GM13976 (cell line): ENCODE results near the gene SLC12A2.

Experiments used
- DNase-seq: peaks from one replicate; pipeline ENCODE4 v3.0.0; 2012; ENCODE audit warnings: low spot score
- CTCF ChIP-seq: IDR thresholded peaks from 2 replicates; pipeline ENCODE4 v1.5.1; 2012; ENCODE audit warnings: borderline replicate concordance, mild to moderate bottlenecking; ENCODE audit not compliant: insufficient read depth; ENCODE audit errors: extremely low read depth, missing control alignments, control extremely low read depth
- in situ Hi-C: fragments of 300-500 bp; cut with MboI; formaldehyde crosslinking; loops from one replicate; pipeline ENCODE4 v1.12.0; 2022; ENCODE audit warnings: low sequenced_read_pairs, mixed read lengths, inconsistent platforms; ENCODE audit not compliant: unreplicated experiment

The SLC12A2 gene

GRCh38 chr5:128121651-128122050, 38.1 kb downstream of the SLC12A2 start:
- no peak for TF ChIP-seq CTCF

GRCh38 chr5:128123936-128124335, 40.4 kb downstream of the SLC12A2 start:
- TF ChIP-seq CTCF = no peak
- in situ Hi-C loops = no loop called here
- DNase-seq = no peak

More at GRCh38 chr5:128121651-128122050, 38.1 kb downstream of the SLC12A2 start:
- no peak for DNase-seq
- in situ Hi-C loops = no loop called here

- in situ Hi-C loops = no loop called here
- DNase-seq = no peak
- TF ChIP-seq CTCF = no peak
Measured at GRCh38 chr5:128126241-128126640, 42.7 kb downstream of the SLC12A2 start.

- no peak for DNase-seq
- in situ Hi-C loops = no loop called here
- TF ChIP-seq CTCF = no peak
Measured at GRCh38 chr5:128132499-128132898, 48.9 kb downstream of the SLC12A2 start.

GRCh38 chr5:128135286-128135685, 51.7 kb downstream of the SLC12A2 start:
- in situ Hi-C loops = no loop called here
- no peak for DNase-seq
- TF ChIP-seq CTCF = no peak

- no peak for TF ChIP-seq CTCF
- DNase-seq = no peak
- in situ Hi-C loops = no loop called here
Measured at GRCh38 chr5:128143911-128144310, 60.3 kb downstream of the SLC12A2 start.

GRCh38 chr5:128144491-128144890, 60.9 kb downstream of the SLC12A2 start:
- in situ Hi-C loops = no loop called here
- no peak for DNase-seq
- TF ChIP-seq CTCF = no peak
